IMR-90 (cell line): ENCODE measurements around the gene ADAMTSL1. TPM values are rescaled to one million over a fixed set of nuclear protein-coding genes. Genes with fewer than 3 reads are reported as not detected.
A peak's percentile ranks its signal among the peaks of the same experiment; 100 is the strongest.

Source experiments
- ATAC-seq: fragments of 200-7000 bp; cut with Tn5 transposase; 2 replicates; pipeline ENCODE4 v1.9.1; 2020; ENCODE audit warnings: low read depth, mild to moderate bottlenecking, moderate library complexity
- BruUV-seq: library from RNA; stranded (reverse); fragments of 400-500 nt; replicated peaks from 2 replicates; lab custom pipeline; 2021; lab: Mats Ljungman, UMichigan
- CTCF ChIA-PET: fragments of 300-600 bp; formaldehyde crosslinking; extraction: SDS; loops from one replicate; lab custom pipeline; 2021; ENCODE audit warnings: antibody characterized with exemption; lab: Yijun Ruan, JAX
- POLR2A ChIA-PET: fragments of 300-600 bp; sonication (Branson Sonifier 250); formaldehyde crosslinking; loops from one replicate; lab custom pipeline; 2022; ENCODE audit warnings: antibody characterized with exemption; ENCODE audit not compliant: unreplicated experiment; lab: Charles Lee
- DNase-seq: peaks from one replicate; pipeline ENCODE4 v3.0.0; 2013
- H2AFZ ChIP-seq: replicated peaks from 2 replicates; pipeline ENCODE3; 2013; ENCODE audit warnings: low read length, mild to moderate bottlenecking; ENCODE audit not compliant: poor library complexity
- H2AK5ac ChIP-seq: 2 replicates; pipeline ENCODE4 v1.6.1; 2013; ENCODE audit warnings: low read depth, low read length, inconsistent platforms
- H2AK9ac ChIP-seq: replicated peaks from 2 replicates; pipeline ENCODE3; 2013; ENCODE audit warnings: mild to moderate bottlenecking, low read depth, low read length, moderate library complexity; ENCODE audit not compliant: poor library complexity
- H2BK120ac ChIP-seq: 2 replicates; pipeline ENCODE4 v1.6.1; 2013; ENCODE audit warnings: low read depth, low read length, inconsistent platforms
- H2BK15ac ChIP-seq: 3 replicates; pipeline ENCODE4 v1.6.1; 2013; ENCODE audit warnings: low read depth, low read length, inconsistent platforms
- H2BK20ac ChIP-seq: 2 replicates; pipeline ENCODE4 v1.6.1; 2013; ENCODE audit warnings: low read depth, mild to moderate bottlenecking, inconsistent platforms, low read length, moderate library complexity
- H2BK5ac ChIP-seq: 2 replicates; pipeline ENCODE4 v1.6.1; 2013; ENCODE audit warnings: mild to moderate bottlenecking, low read depth, low read length, inconsistent platforms; ENCODE audit not compliant: poor library complexity, severe bottlenecking
- H3K14ac ChIP-seq: replicated peaks from 2 replicates; pipeline ENCODE4 v1.6.1; 2013; ENCODE audit warnings: low read depth, low read length, inconsistent platforms
- H3K18ac ChIP-seq: 2 replicates; pipeline ENCODE4 v1.6.1; 2013; ENCODE audit warnings: low read depth, low read length, control low read depth
- H3K23ac ChIP-seq: 2 replicates; pipeline ENCODE4 v1.6.1; 2013; ENCODE audit warnings: low read depth, low read length, inconsistent platforms
- H3K27ac ChIP-seq: 2 replicates; pipeline ENCODE4 v1.5.1; 2013; ENCODE audit warnings: mild to moderate bottlenecking, control low read depth, low read length; ENCODE audit not compliant: insufficient read depth
- H3K27me3 ChIP-seq: 2 replicates; pipeline ENCODE4 v1.6.1; 2013; ENCODE audit warnings: low read length; ENCODE audit not compliant: control insufficient read depth, insufficient read depth
- H3K36me3 ChIP-seq: 2 replicates; pipeline ENCODE4 v1.6.1; 2013; ENCODE audit warnings: low read length, mixed read lengths; ENCODE audit not compliant: control insufficient read depth, insufficient read depth
- H3K4ac ChIP-seq: 2 replicates; pipeline ENCODE4 v1.6.1; 2013; ENCODE audit warnings: low read depth, low read length, inconsistent platforms
- H3K4me1 ChIP-seq: 2 replicates; pipeline ENCODE4 v1.6.1; 2013; ENCODE audit warnings: low read length, mixed read lengths; ENCODE audit not compliant: control insufficient read depth, insufficient read depth
- H3K4me2 ChIP-seq: 2 replicates; pipeline ENCODE4 v1.6.1; 2013; ENCODE audit warnings: low read depth, mild to moderate bottlenecking, control low read depth, low read length, moderate library complexity
- H3K4me3 ChIP-seq: 2 replicates; pipeline ENCODE4 v1.5.1; 2013; ENCODE audit warnings: low read depth, mild to moderate bottlenecking, control low read depth, low read length, moderate library complexity; ENCODE audit not compliant: insufficient read depth
- H3K56ac ChIP-seq: 2 replicates; pipeline ENCODE4 v1.6.1; 2013; ENCODE audit warnings: low read length, inconsistent platforms; ENCODE audit not compliant: insufficient read depth; ENCODE audit errors: extremely low read depth
- H3K79me1 ChIP-seq, 2 experiments: 2 replicates each; pipeline ENCODE4 v1.6.1; 2013; ENCODE audit warnings: low read length in 2 of 2, inconsistent platforms in 1 of 2, low read depth in 1 of 2
- H3K9ac ChIP-seq: 2 replicates; pipeline ENCODE4 v1.6.1; 2013; ENCODE audit warnings: low read depth, low read length, control low read depth
- H3K9me1 ChIP-seq: 2 replicates; pipeline ENCODE4 v1.6.1; 2013; ENCODE audit warnings: low read length, inconsistent platforms; ENCODE audit not compliant: insufficient read depth
- H3K9me3 ChIP-seq: 2 replicates; pipeline ENCODE4 v1.6.1; 2013; ENCODE audit warnings: low read length; ENCODE audit not compliant: control insufficient read depth, insufficient read depth
- H4K20me1 ChIP-seq: 2 replicates; pipeline ENCODE4 v1.6.1; 2013; ENCODE audit warnings: low read length, inconsistent platforms; ENCODE audit not compliant: insufficient read depth
- H4K5ac ChIP-seq: 2 replicates; pipeline ENCODE4 v1.6.1; 2013; ENCODE audit warnings: mild to moderate bottlenecking, low read depth, low read length, control low read depth
- H4K8ac ChIP-seq, 2 experiments: 2 replicates each; pipeline ENCODE4 v1.6.1; 2013; ENCODE audit warnings: low read depth in 2 of 2, low read length in 2 of 2, control low read depth in 1 of 2, inconsistent platforms in 1 of 2
- H4K91ac ChIP-seq: 2 replicates; pipeline ENCODE4 v1.6.1; 2013; ENCODE audit warnings: low read depth, low read length, inconsistent platforms; ENCODE audit not compliant: insufficient read depth
- CEBPB ChIP-seq: IDR thresholded peaks from 2 replicates; pipeline ENCODE4 v1.6.1; 2012; ENCODE audit warnings: low read depth, low read length, improper control_type of control experiment
- CHD1 ChIP-seq: IDR thresholded peaks from 2 replicates; pipeline ENCODE4 v1.6.1; 2012; ENCODE audit warnings: low read depth, low read length, improper control_type of control experiment
- FOS ChIP-seq: fragments of 150-350 bp; IDR thresholded peaks from 2 replicates; pipeline ENCODE4 v1.6.1; 2016; ENCODE audit warnings: low read depth, low read length
- MAFK ChIP-seq: IDR thresholded peaks from 2 replicates; pipeline ENCODE4 v1.6.1; 2012; ENCODE audit warnings: low read depth, low read length, improper control_type of control experiment
- MAZ ChIP-seq: IDR thresholded peaks from 2 replicates; pipeline ENCODE4 v1.6.1; 2012; ENCODE audit warnings: low read depth, mild to moderate bottlenecking, low read length, improper control_type of control experiment, moderate library complexity, borderline replicate concordance
- MXI1 ChIP-seq: IDR thresholded peaks from 2 replicates; pipeline ENCODE4 v1.6.1; 2012; ENCODE audit warnings: low read depth, mild to moderate bottlenecking, low read length, moderate library complexity, borderline replicate concordance
- NFE2L2 ChIP-seq: fragments of 150-350 bp; IDR thresholded peaks from 2 replicates; pipeline ENCODE4 v1.6.1; 2016; ENCODE audit warnings: low read depth, mild to moderate bottlenecking, low read length
- POLR2A ChIP-seq: IDR thresholded peaks from 2 replicates; pipeline ENCODE4 v1.6.1; 2012; ENCODE audit warnings: mild to moderate bottlenecking, low read depth, low read length
- RAD21 ChIP-seq: IDR thresholded peaks from 2 replicates; pipeline ENCODE4 v1.6.1; 2012; ENCODE audit warnings: low read length, improper control_type of control experiment
- RFX5 ChIP-seq: IDR thresholded peaks from 2 replicates; pipeline ENCODE4 v1.8.0; 2012; ENCODE audit warnings: low read depth, mild to moderate bottlenecking, low read length, moderate library complexity
- SMC3 ChIP-seq: fragments of 150-350 bp; IDR thresholded peaks from 2 replicates; pipeline ENCODE4 v1.6.1; 2016; ENCODE audit warnings: low read depth, mild to moderate bottlenecking, antibody characterized with exemption, low read length, moderate library complexity
- WGBS, 2 experiments: methylation state at CpG; one replicate each; pipeline versions ENCODE4 v1.1.5 to v1.1.7; 2013; ENCODE audit warnings: missing lambda C conversion rate in 2 of 2; ENCODE audit not compliant: insufficient read length in 1 of 2; ENCODE audit errors: extremely low coverage in 2 of 2; 5-methylcytosine and 5-hydroxymethylcytosine counted together
- dilution Hi-C: fragments of 300-500 bp; cut with HindIII; formaldehyde crosslinking; loops from one replicate; pipeline ENCODE4 v1.14.3; 2018; ENCODE audit warnings: low sequenced_read_pairs; ENCODE audit not compliant: unreplicated experiment
- in situ Hi-C: fragments of 300-500 bp; cut with MboI; formaldehyde crosslinking; loops from 3 replicates; pipeline ENCODE4 v1.14.3; 2019; ENCODE audit warnings: low sequenced_read_pairs, inconsistent platforms, mixed read lengths
- intact Hi-C: fragments of 100-400 bp; cut with micrococcal nuclease; formaldehyde crosslinking; loops from 2 replicates; pipeline ENCODE4 v1.10.0; 2022
- polyA plus RNA-seq, 3 experiments: library from polyadenylated mRNA; depleted of rRNA; stranded (reverse); fragments of >200 nt; gene quantifications; 2 replicates each; pipeline ENCODE4 v1.2.3, GENCODE V29; 2012; ENCODE audit warnings: low replicate concordance in 1 of 3
- total RNA-seq: library from RNA; depleted of rRNA; stranded (reverse); fragments of >200 nt; gene quantifications from 2 replicates; pipeline ENCODE4 v1.2.3, GENCODE V29; 2012
- TF ChIP-seq, protein P1 (sequence below): fragments of 150-350 bp; IDR thresholded peaks from 2 replicates; pipeline ENCODE4 v1.6.1; 2017; ENCODE audit warnings: mild to moderate bottlenecking, antibody characterized with exemption, low read length, low read depth
- TF ChIP-seq, protein P2 (sequence below): fragments of 150-350 bp; IDR thresholded peaks from 2 replicates; pipeline ENCODE4 v1.6.1; 2016; ENCODE audit warnings: low read depth, mild to moderate bottlenecking, low read length, moderate library complexity, borderline replicate concordance
- TF ChIP-seq, protein P3 (sequence below): conservative IDR thresholded peaks from 2 replicates; pipeline ENCODE4 v1.5.1; 2012; ENCODE audit warnings: mild to moderate bottlenecking, low read depth, low read length, improper control_type of control experiment

ADAMTSL1 gene
- total and polyA plus RNA-seq, 2 of the 4 experiments (the other 2 are of a cell fraction): 38.2 to 62.2 TPM

DNA sequence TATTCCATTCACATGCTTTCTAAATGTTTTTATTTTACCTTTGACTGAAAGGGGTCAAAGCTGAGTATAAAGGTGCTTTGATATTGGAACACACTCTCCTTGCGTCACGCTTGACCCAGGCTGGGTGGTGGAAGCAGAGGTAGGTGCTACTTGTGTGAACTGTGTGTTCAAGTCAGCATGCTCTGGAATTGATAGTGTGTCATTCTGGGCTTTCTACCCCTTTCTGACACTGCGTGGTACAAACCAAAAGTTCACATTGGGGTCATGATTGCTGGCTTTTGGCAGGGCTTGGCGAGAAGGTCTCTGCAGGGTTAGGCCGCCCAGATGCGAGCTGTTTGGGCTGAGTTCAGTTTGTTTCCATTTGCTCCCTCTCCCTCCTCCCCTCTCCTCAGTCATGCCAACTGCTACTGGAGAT lies 131.8 kb downstream of the ADAMTSL1 start:
- H4K20me1 ChIP-seq: no peaks in the 10 kb centered on the region
- H3K9ac ChIP-seq: no peak overlapping the region
- H3K4me2 ChIP-seq: peak overlapping the region; percentile 0; the same call in 1 of the 2 replicates
- no peaks in the 10 kb centered on the region for H3K79me1 ChIP-seq
- peak overlapping the region; percentile 64; the same call in 1 of the 2 replicates for H3K14ac ChIP-seq
- intact Hi-C loops (loop anchor here (10.0 kb wide), 1 partner anchor 351 kb away; no protein-coding TSS in a partner anchor), dilution Hi-C loops (no loop called here), in situ Hi-C loops (no loop called here)
- no peaks in the 10 kb centered on the region for H3K9me3 ChIP-seq
- no peaks in the 10 kb centered on the region for H3K36me3 ChIP-seq
- no peak overlapping the region for H3K23ac ChIP-seq
- H2AK5ac ChIP-seq: peak overlapping the region; percentile 17; the same call in 1 of the 2 replicates
- peak overlapping the region; percentile 3; the same call in 1 of the 2 replicates for H3K4ac ChIP-seq
- ATAC-seq (peak; percentile 64), DNase-seq (peak; percentile 19)
- ChIA-PET POLR2A (no interaction called here), CTCF (no interaction called here)
- no peak overlapping the region for H3K4me3 ChIP-seq
- H2BK5ac ChIP-seq: no peak overlapping the region
- no peak overlapping the region for H2BK20ac ChIP-seq
- no peaks in the 10 kb centered on the region for H3K27me3 ChIP-seq
- no peak overlapping the region for H4K5ac ChIP-seq
- H3K4me1 ChIP-seq: peaks cover 4% of the 10 kb centered on the region; the same call in 1 of the 2 replicates
- H3K56ac ChIP-seq: no peak overlapping the region
- no peak overlapping the region for H2AK9ac ChIP-seq
- TF ChIP-seq FOS (no peak), MXI1 (no peak), RFX5 (no peak), RAD21 (no peak), CHD1 (no peak), SMC3 (no peak), MAFK (no peak), POLR2A (no peak), MAZ (no peak), NFE2L2 (no peak), CEBPB (no peak)
- TF ChIP-seq, protein P1, sequence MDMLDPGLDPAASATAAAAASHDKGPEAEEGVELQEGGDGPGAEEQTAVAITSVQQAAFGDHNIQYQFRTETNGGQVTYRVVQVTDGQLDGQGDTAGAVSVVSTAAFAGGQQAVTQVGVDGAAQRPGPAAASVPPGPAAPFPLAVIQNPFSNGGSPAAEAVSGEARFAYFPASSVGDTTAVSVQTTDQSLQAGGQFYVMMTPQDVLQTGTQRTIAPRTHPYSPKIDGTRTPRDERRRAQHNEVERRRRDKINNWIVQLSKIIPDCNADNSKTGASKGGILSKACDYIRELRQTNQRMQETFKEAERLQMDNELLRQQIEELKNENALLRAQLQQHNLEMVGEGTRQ: no peak
- TF ChIP-seq, protein P2, sequence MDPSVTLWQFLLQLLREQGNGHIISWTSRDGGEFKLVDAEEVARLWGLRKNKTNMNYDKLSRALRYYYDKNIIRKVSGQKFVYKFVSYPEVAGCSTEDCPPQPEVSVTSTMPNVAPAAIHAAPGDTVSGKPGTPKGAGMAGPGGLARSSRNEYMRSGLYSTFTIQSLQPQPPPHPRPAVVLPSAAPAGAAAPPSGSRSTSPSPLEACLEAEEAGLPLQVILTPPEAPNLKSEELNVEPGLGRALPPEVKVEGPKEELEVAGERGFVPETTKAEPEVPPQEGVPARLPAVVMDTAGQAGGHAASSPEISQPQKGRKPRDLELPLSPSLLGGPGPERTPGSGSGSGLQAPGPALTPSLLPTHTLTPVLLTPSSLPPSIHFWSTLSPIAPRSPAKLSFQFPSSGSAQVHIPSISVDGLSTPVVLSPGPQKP: no peak
- TF ChIP-seq, protein P3, sequence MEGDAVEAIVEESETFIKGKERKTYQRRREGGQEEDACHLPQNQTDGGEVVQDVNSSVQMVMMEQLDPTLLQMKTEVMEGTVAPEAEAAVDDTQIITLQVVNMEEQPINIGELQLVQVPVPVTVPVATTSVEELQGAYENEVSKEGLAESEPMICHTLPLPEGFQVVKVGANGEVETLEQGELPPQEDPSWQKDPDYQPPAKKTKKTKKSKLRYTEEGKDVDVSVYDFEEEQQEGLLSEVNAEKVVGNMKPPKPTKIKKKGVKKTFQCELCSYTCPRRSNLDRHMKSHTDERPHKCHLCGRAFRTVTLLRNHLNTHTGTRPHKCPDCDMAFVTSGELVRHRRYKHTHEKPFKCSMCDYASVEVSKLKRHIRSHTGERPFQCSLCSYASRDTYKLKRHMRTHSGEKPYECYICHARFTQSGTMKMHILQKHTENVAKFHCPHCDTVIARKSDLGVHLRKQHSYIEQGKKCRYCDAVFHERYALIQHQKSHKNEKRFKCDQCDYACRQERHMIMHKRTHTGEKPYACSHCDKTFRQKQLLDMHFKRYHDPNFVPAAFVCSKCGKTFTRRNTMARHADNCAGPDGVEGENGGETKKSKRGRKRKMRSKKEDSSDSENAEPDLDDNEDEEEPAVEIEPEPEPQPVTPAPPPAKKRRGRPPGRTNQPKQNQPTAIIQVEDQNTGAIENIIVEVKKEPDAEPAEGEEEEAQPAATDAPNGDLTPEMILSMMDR: no peak
- peak overlapping the region; percentile 15 for H2AFZ ChIP-seq
- no peak overlapping the region for H4K91ac ChIP-seq
- no TSS peak for BruUV-seq
- no peak overlapping the region for H3K27ac ChIP-seq
- WGBS, 2 experiments: 0% methylated on average over 1 of the region's 6 CpGs; no CpG with 5 or more reads in 1 of the 2 experiments
- no peak overlapping the region for H3K18ac ChIP-seq
- no peak overlapping the region for H2BK15ac ChIP-seq
- no peak overlapping the region for H4K8ac ChIP-seq
- no peaks in the 10 kb centered on the region; the same call in none of the 2 replicates for H3K9me1 ChIP-seq
- no peak overlapping the region for H2BK120ac ChIP-seq
